ENCODE measurements around the gene HES6. TPM values are rescaled to one million over a fixed set of nuclear protein-coding genes. Genes with fewer than 3 reads are reported as not detected.

Gene HES6
- total and polyA plus RNA-seq, 2 of the 8 experiments (the other 6 are each of a cell fraction or from before 2014, with no cell fraction given), result 32.6 to 36.3 TPM

- Histone ChIP-seq H3K23me2 (ENCODE audit: low read depth, low read length) (peaks cover 6% of the 10 kb centered on the region; the same call in 1 of the 2 replicates), H4K91ac (replicated peaks; ENCODE audit: insufficient read length, low read length) (no peak overlapping the region), H3K9ac (replicated peaks in 1 of 4; ENCODE audit: extremely low read depth in 1 of 4, low read depth in 3 of 4, low read length in 3 of 4) (no peak overlapping the region), H2AK5ac (ENCODE audit: low read depth, low read length) (no peak overlapping the region), H2BK5ac (ENCODE audit: low read depth, low read length) (no peak overlapping the region), H2BK12ac (ENCODE audit: low read depth, low read length) (no peak overlapping the region), H3K4ac (replicated peaks; ENCODE audit: insufficient read length, low read depth, low read length) (no peak overlapping the region), H2AFZ (ENCODE audit: low read length) (no peak overlapping the region), H3K18ac (ENCODE audit: extremely low read depth, low read length) (no peak overlapping the region), H3K9me3 (ENCODE audit: insufficient read depth in 2 of 2, low read depth in 1 of 2, low read length in 1 of 2) (no peaks in the 10 kb centered on the region), H3K36me3 (ENCODE audit: control insufficient read depth in 2 of 4, insufficient read depth in 4 of 4, low read length in 3 of 4) (no peaks in the 10 kb centered on the region), H4K5ac (ENCODE audit: insufficient read length, low read depth, low read length) (no peak overlapping the region), H3K4me1 (replicated peaks in 1 of 4; ENCODE audit: control insufficient read depth in 3 of 4, insufficient read depth in 4 of 4, low read length in 3 of 4) (peaks cover 0 to 7% (median 5%) of the 10 kb centered on the region in 4 experiments; a peak in 5 of 7 replicates), H4K20me1 (replicated peaks in 1 of 2; ENCODE audit: control insufficient read depth in 1 of 2, insufficient read depth in 2 of 2, low read length in 2 of 2) (no peaks in the 10 kb centered on the region), H3K79me2 (ENCODE audit: control insufficient read depth in 1 of 2, insufficient read depth in 2 of 2, low read length in 2 of 2) (no peaks in the 10 kb centered on the region), H3K79me1 (ENCODE audit: low read depth, low read length) (no peaks in the 10 kb centered on the region), H3K4me3 (ENCODE audit: extremely low read depth in 1 of 4, insufficient read depth in 2 of 4, low read depth in 3 of 4, low read length in 4 of 4) (no peak overlapping the region), H2BK120ac (replicated peaks; ENCODE audit: low read depth, low read length) (no peak overlapping the region), H3K27ac (ENCODE audit: low read depth, low read length) (no peak overlapping the region), H3K27me3 (replicated peaks in 1 of 4; ENCODE audit: control insufficient read depth in 3 of 4, extremely low read depth in 1 of 4, insufficient read depth in 3 of 4, low read length in 3 of 4) (peaks cover 4 to 24% (median 17%) of the 10 kb centered on the region in 4 experiments), H3K4me2 (ENCODE audit: insufficient read depth in 1 of 2, low read depth in 2 of 2, low read length in 2 of 2) (no peak overlapping the region), H3K14ac (ENCODE audit: insufficient read length) (no peak overlapping the region), H2BK15ac (ENCODE audit: low read length) (no peak overlapping the region), H3K23ac (ENCODE audit: insufficient read length) (no peak overlapping the region), H3K56ac (replicated peaks; ENCODE audit: insufficient read length, low read depth, low read length) (no peak overlapping the region), H4K8ac (ENCODE audit: extremely low read depth, insufficient read depth, low read length) (no peak overlapping the region), H2BK20ac (ENCODE audit: low read length) (no peak overlapping the region)
- FAIRE-seq, result no peak
- WGBS, 2 experiments (ENCODE audit: extremely low coverage in 1 of 2, insufficient coverage in 1 of 2, insufficient read length in 1 of 2, insufficient replicate concordance in 2 of 2, low coverage in 1 of 2, low lambda C conversion rate in 2 of 2, missing lambda C conversion rate in 1 of 2), result 86% methylated on average over 4 of the region's 4 CpGs; no CpG with 5 or more reads in 1 of the 2 experiments
- no peak for DNase-seq (ENCODE audit: low read depth in 1 of 2, low spot score in 2 of 2)
- TF ChIP-seq KDM5A (IDR thresholded peaks at IDR 0.05; ENCODE audit: low read length), result no peak
- ChIA-PET POLR2A (ENCODE audit: partially characterized antibody) (interaction anchor here (1.4 to 2.0 kb wide), 2 partner anchors 12 to 25 kb away, joined by 4 to 7 read pairs; partner anchors contain the start of genes HES6 and ILKAP), CTCF (ENCODE audit: partially characterized antibody) (interaction anchor here (1.0 kb wide), 1 partner anchor 34 kb away, joined by 3 read pairs; no protein-coding TSS in a partner anchor)
Observed at GRCh38 chr2:238228700-238229099, 11.1 kb downstream of the HES6 start.
